Loucy (cell line): ENCODE results near the gene HS3ST4.

Experiments used
- H2AFZ ChIP-seq: fragments of 200-600 bp; sonication (generic); 2 replicates; pipeline ENCODE4 v1.6.0; 2016; ENCODE audit warnings: antibody characterized with exemption, mild to moderate bottlenecking, low read length, moderate library complexity
- H3F3A ChIP-seq: fragments of 200-600 bp; 2 replicates; pipeline ENCODE4 v1.6.0; 2016; ENCODE audit warnings: antibody characterized with exemption, low read depth, mild to moderate bottlenecking
- H3K27me3 ChIP-seq: fragments of 200-600 bp; sonication (generic); 2 replicates; pipeline ENCODE4 v1.6.1; 2014; ENCODE audit warnings: low read length, mild to moderate bottlenecking; ENCODE audit not compliant: insufficient read depth, poor library complexity, severe bottlenecking
- H3K36me3 ChIP-seq: fragments of 200-600 bp; sonication (generic); 2 replicates; pipeline ENCODE4 v1.6.1; 2016; ENCODE audit warnings: low read length; ENCODE audit not compliant: insufficient read depth
- H3K4me1 ChIP-seq: fragments of 200-600 bp; sonication (generic); 2 replicates; pipeline ENCODE4 v1.5.1; 2014; ENCODE audit warnings: low read length, mild to moderate bottlenecking; ENCODE audit not compliant: insufficient read depth, poor library complexity, severe bottlenecking
- H3K4me2 ChIP-seq: fragments of 200-600 bp; sonication (generic); 2 replicates; pipeline ENCODE4 v1.6.0; 2014; ENCODE audit warnings: antibody characterized with exemption, low read length, low read depth, mild to moderate bottlenecking; ENCODE audit not compliant: poor library complexity, severe bottlenecking
- H3K4me3 ChIP-seq: fragments of 200-600 bp; sonication (generic); 2 replicates; pipeline ENCODE4 v1.5.1; 2014; ENCODE audit warnings: low read length, mild to moderate bottlenecking, mixed read lengths; ENCODE audit not compliant: poor library complexity, severe bottlenecking
- H3K79me2 ChIP-seq: fragments of 200-600 bp; sonication (generic); 2 replicates; pipeline ENCODE4 v1.6.1; 2014; ENCODE audit warnings: low read length; ENCODE audit not compliant: insufficient read depth
- H3K9ac ChIP-seq: fragments of 200-600 bp; sonication (generic); 2 replicates; pipeline ENCODE4 v1.6.0; 2014; ENCODE audit warnings: mild to moderate bottlenecking, low read depth, low read length, moderate library complexity; ENCODE audit not compliant: poor library complexity, severe bottlenecking
- H3K9me2 ChIP-seq: fragments of 200-600 bp; sonication (generic); replicated peaks from 2 replicates; pipeline ENCODE4 v1.6.1; 2016; ENCODE audit warnings: low read depth, low read length, mixed read lengths
- H3K9me3 ChIP-seq: fragments of 200-600 bp; sonication (generic); 2 replicates; pipeline ENCODE4 v1.6.1; 2014; ENCODE audit warnings: mild to moderate bottlenecking, antibody characterized with exemption, low read length, low read depth; ENCODE audit not compliant: insufficient read depth
- H4K20me1 ChIP-seq: fragments of 200-600 bp; sonication (generic); 2 replicates; pipeline ENCODE4 v1.6.0; 2014; ENCODE audit warnings: antibody characterized with exemption, low read length, mild to moderate bottlenecking; ENCODE audit not compliant: insufficient read depth, poor library complexity, severe bottlenecking
- EZH2phosphoT487 ChIP-seq: fragments of 200-600 bp; IDR thresholded peaks from 2 replicates; pipeline ENCODE4 v1.6.1; 2018; ENCODE audit warnings: antibody characterized with exemption, mild to moderate bottlenecking, moderate library complexity, borderline replicate concordance
- TF ChIP-seq, protein P1 (sequence below): fragments of 200-600 bp; sonication (generic); conservative IDR thresholded peaks from 2 replicates; pipeline ENCODE4 v1.5.1; 2014; ENCODE audit warnings: mild to moderate bottlenecking, antibody characterized with exemption, low read length

Gene HS3ST4

DNA sequence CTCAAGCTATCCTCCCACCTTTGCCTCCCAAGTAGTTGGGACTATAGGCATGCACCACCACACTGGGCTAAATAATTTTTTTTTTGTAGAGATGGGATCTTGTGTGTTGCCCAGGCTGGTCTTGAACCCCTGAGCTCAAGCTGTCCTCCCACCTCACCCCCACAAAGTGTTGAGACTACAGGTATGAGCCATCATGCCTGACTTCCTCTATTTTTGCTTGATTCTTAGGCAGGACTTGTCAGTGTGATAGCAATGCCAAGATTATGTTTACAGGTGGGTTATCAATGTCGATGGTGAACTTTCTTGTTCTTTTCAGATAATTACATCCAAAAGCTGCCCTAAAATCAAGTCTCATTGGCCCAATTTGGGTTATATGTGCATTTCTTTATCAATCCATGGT, 96.9 kb downstream of the HS3ST4 start:
- Histone ChIP-seq H3F3A (no peaks in the 10 kb centered on the region), H4K20me1 (no peaks in the 10 kb centered on the region), H3K9ac (no peak overlapping the region), H2AFZ (no peak overlapping the region), H3K9me2 (no peaks in the 10 kb centered on the region), H3K4me2 (no peak overlapping the region), H3K27me3 (no peaks in the 10 kb centered on the region), H3K4me1 (no peaks in the 10 kb centered on the region), H3K4me3 (no peak overlapping the region), H3K36me3 (no peaks in the 10 kb centered on the region), H3K79me2 (no peaks in the 10 kb centered on the region), H3K9me3 (0 out of 2 replicates have a peak, but pooled peaks cover 2% of the 10 kb centered on the region)
- TF ChIP-seq, protein P1, sequence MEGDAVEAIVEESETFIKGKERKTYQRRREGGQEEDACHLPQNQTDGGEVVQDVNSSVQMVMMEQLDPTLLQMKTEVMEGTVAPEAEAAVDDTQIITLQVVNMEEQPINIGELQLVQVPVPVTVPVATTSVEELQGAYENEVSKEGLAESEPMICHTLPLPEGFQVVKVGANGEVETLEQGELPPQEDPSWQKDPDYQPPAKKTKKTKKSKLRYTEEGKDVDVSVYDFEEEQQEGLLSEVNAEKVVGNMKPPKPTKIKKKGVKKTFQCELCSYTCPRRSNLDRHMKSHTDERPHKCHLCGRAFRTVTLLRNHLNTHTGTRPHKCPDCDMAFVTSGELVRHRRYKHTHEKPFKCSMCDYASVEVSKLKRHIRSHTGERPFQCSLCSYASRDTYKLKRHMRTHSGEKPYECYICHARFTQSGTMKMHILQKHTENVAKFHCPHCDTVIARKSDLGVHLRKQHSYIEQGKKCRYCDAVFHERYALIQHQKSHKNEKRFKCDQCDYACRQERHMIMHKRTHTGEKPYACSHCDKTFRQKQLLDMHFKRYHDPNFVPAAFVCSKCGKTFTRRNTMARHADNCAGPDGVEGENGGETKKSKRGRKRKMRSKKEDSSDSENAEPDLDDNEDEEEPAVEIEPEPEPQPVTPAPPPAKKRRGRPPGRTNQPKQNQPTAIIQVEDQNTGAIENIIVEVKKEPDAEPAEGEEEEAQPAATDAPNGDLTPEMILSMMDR, result no peak
- TF ChIP-seq EZH2phosphoT487, result no peak

- no peak for TF ChIP-seq EZH2phosphoT487
- TF ChIP-seq, protein P1, result no peak
- H3K9me3 ChIP-seq, result no peaks in the 10 kb centered on the region
- no peaks in the 10 kb centered on the region for H3K36me3 ChIP-seq
- H3F3A ChIP-seq, result no peaks in the 10 kb centered on the region
- H2AFZ ChIP-seq, result no peak overlapping the region
- no peaks in the 10 kb centered on the region for H3K79me2 ChIP-seq
- no peaks in the 10 kb centered on the region for H3K27me3 ChIP-seq
- no peak overlapping the region for H3K4me3 ChIP-seq
- no peak overlapping the region for H3K4me2 ChIP-seq
- no peaks in the 10 kb centered on the region for H4K20me1 ChIP-seq
- H3K9ac ChIP-seq, result no peak overlapping the region
- no peaks in the 10 kb centered on the region for H3K4me1 ChIP-seq
- no peaks in the 10 kb centered on the region for H3K9me2 ChIP-seq
Measured at GRCh38 chr16:25796239-25796638, 104.5 kb downstream of the HS3ST4 start.

GRCh38 chr16:25798065-25798464, 106.3 kb downstream of the HS3ST4 start:
- Histone ChIP-seq H3K4me3 (no peak overlapping the region), H3K9me3 (no peaks in the 10 kb centered on the region), H3K36me3 (no peaks in the 10 kb centered on the region)

More at GRCh38 chr16:25798065-25798464, 106.3 kb downstream of the HS3ST4 start:
- no peak overlapping the region for H3K4me2 ChIP-seq
- no peaks in the 10 kb centered on the region for H3K27me3 ChIP-seq
- H3K79me2 ChIP-seq, result no peaks in the 10 kb centered on the region
- no peaks in the 10 kb centered on the region for H4K20me1 ChIP-seq
- H3K9ac ChIP-seq, result no peak overlapping the region
- H2AFZ ChIP-seq, result no peak overlapping the region
- no peaks in the 10 kb centered on the region for H3K9me2 ChIP-seq
- no peak for TF ChIP-seq EZH2phosphoT487
- TF ChIP-seq, protein P1, result no peak
- H3K4me1 ChIP-seq, result no peaks in the 10 kb centered on the region
- no peaks in the 10 kb centered on the region for H3F3A ChIP-seq
